Smooth muscle cell (in vitro differentiated cells): ENCODE measurements around the gene CATSPER4. TPM values are rescaled to one million over a fixed set of nuclear protein-coding genes. Genes with fewer than 3 reads are reported as not detected.

Source experiments
- DNase-seq: peaks from one replicate; lab custom pipeline; 2025; ENCODE audit not compliant: unreplicated experiment; lab: John Stamatoyannopoulos, UW
- H2AFZ ChIP-seq: fragments of 200-600 bp; sonication (generic); 2 replicates; pipeline ENCODE4 v1.6.0; 2016; ENCODE audit warnings: antibody characterized with exemption, low read depth, mild to moderate bottlenecking
- H3F3A ChIP-seq: fragments of 200-600 bp; sonication (generic); 2 replicates; pipeline ENCODE4 v1.6.0; 2017; ENCODE audit warnings: antibody characterized with exemption, low read depth
- H3K27ac ChIP-seq: fragments of 200-600 bp; sonication (generic); 2 replicates; pipeline ENCODE4 v1.5.1; 2016; ENCODE audit warnings: low read depth, mild to moderate bottlenecking
- H3K27me3 ChIP-seq: fragments of 200-600 bp; sonication (generic); 2 replicates; pipeline ENCODE4 v1.6.1; 2016; ENCODE audit warnings: low read depth, mild to moderate bottlenecking
- H3K36me3 ChIP-seq: fragments of 200-600 bp; sonication (generic); 2 replicates; pipeline ENCODE4 v1.5.1; 2016; ENCODE audit warnings: low read depth
- H3K4me1 ChIP-seq: fragments of 200-600 bp; sonication (generic); 2 replicates; pipeline ENCODE4 v1.5.1; 2016; ENCODE audit warnings: low read depth
- H3K4me2 ChIP-seq: fragments of 200-600 bp; sonication (generic); 2 replicates; pipeline ENCODE4 v1.6.0; 2016; ENCODE audit warnings: mild to moderate bottlenecking
- H3K4me3 ChIP-seq: fragments of 200-600 bp; sonication (generic); 2 replicates; pipeline ENCODE4 v1.5.1; 2016; ENCODE audit warnings: mild to moderate bottlenecking
- H3K79me2 ChIP-seq: fragments of 200-600 bp; sonication (generic); 2 replicates; pipeline ENCODE4 v1.6.0; 2016; ENCODE audit warnings: low read depth, mild to moderate bottlenecking
- H3K9ac ChIP-seq: fragments of 200-600 bp; sonication (generic); 2 replicates; pipeline ENCODE4 v1.6.0; 2016; ENCODE audit warnings: low read depth
- H3K9me3 ChIP-seq: fragments of 200-600 bp; sonication (generic); replicated peaks from 2 replicates; pipeline ENCODE4 v1.5.1; 2016; ENCODE audit warnings: low read depth
- H4K20me1 ChIP-seq: fragments of 200-600 bp; sonication (generic); 2 replicates; pipeline ENCODE4 v1.6.0; 2016; ENCODE audit warnings: low read depth
- WGBS: methylation state at CpG from one replicate; pipeline ENCODE4 v1.1.7; 2016; ENCODE audit warnings: low lambda C conversion rate; 5-methylcytosine and 5-hydroxymethylcytosine counted together
- polyA plus RNA-seq: library from polyadenylated mRNA; unstranded; fragments of >200 nt; fragmentation: Nextera tagmentation; extraction: Ambion mirVana; gene quantifications from 2 replicates; pipeline ENCODE4 v1.2.1, GENCODE V29; 2016
- total RNA-seq: library from RNA; depleted of rRNA; stranded (reverse); fragments of >200 nt; gene quantifications from 2 replicates; pipeline ENCODE4 v1.2.3, GENCODE V29; 2014
- TF ChIP-seq, protein P1 (sequence below): fragments of 200-600 bp; sonication (generic); IDR thresholded peaks from 2 replicates; pipeline ENCODE4 v1.5.1; 2017; ENCODE audit warnings: borderline replicate concordance, mild to moderate bottlenecking, antibody characterized with exemption; ENCODE audit not compliant: insufficient read depth, poor library complexity, severe bottlenecking

Gene CATSPER4
- total and polyA plus RNA-seq, 2 experiments from 2014 or later, result not detected

DNA sequence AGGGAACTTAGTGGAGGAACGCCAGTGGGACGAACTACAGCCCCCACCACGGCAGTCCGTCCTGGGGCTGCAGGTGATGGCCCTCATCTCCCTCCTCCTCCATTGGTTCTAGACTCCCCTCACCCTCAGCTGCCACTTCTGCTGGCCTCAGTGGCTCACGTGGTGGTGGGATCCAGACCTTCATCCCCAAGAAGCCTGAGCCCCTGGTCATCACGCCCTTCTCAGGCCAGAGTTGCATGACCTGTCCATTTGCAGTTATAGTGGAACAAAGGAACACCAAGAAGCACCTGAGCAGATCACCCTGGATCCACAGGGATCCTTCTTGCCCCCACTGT, 44.5 kb upstream of the CATSPER4 start:
- TF ChIP-seq, protein P1, sequence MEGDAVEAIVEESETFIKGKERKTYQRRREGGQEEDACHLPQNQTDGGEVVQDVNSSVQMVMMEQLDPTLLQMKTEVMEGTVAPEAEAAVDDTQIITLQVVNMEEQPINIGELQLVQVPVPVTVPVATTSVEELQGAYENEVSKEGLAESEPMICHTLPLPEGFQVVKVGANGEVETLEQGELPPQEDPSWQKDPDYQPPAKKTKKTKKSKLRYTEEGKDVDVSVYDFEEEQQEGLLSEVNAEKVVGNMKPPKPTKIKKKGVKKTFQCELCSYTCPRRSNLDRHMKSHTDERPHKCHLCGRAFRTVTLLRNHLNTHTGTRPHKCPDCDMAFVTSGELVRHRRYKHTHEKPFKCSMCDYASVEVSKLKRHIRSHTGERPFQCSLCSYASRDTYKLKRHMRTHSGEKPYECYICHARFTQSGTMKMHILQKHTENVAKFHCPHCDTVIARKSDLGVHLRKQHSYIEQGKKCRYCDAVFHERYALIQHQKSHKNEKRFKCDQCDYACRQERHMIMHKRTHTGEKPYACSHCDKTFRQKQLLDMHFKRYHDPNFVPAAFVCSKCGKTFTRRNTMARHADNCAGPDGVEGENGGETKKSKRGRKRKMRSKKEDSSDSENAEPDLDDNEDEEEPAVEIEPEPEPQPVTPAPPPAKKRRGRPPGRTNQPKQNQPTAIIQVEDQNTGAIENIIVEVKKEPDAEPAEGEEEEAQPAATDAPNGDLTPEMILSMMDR, result no peak
- H2AFZ ChIP-seq, result no peak overlapping the region
- no peak for DNase-seq
- no peaks in the 10 kb centered on the region for H3K9me3 ChIP-seq
- no peak overlapping the region for H3K4me3 ChIP-seq
- no peaks in the 10 kb centered on the region for H3K36me3 ChIP-seq
- no peak overlapping the region for H3K27ac ChIP-seq
- H3K79me2 ChIP-seq, result no peaks in the 10 kb centered on the region
- H3K4me2 ChIP-seq, result no peak overlapping the region
- H3F3A ChIP-seq, result no peaks in the 10 kb centered on the region
- H3K4me1 ChIP-seq, result no peaks in the 10 kb centered on the region
- no peaks in the 10 kb centered on the region for H4K20me1 ChIP-seq
- 38% methylated on average over 6 of the region's 6 CpGs for WGBS
- H3K9ac ChIP-seq, result no peak overlapping the region
- H3K27me3 ChIP-seq, result no peaks in the 10 kb centered on the region

DNA sequence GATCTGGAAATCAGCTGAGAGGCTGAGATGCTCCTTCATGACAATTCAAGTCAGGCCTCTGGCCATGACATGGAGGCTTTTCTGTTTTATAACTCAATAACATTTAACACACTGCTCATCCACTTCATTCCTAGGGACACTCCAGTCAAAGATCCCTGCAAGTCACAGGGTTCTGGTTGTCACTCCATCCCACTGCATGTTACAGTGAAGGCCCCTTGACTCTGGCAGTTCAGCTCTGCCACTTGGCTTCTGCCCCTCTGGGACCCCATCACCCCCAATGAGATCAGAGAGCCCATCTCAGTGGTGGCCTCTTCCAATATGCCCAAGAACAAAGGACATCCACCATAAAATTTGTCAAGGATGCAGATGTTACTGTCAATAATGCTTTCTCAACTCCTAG, 41.5 kb upstream of the CATSPER4 start:
- Histone ChIP-seq H4K20me1 (no peaks in the 10 kb centered on the region), H3K27me3 (peaks cover 3% of the 10 kb centered on the region), H3K79me2 (no peaks in the 10 kb centered on the region), H3K9ac (no peak overlapping the region), H3K27ac (no peak overlapping the region), H3K36me3 (no peaks in the 10 kb centered on the region), H3F3A (no peaks in the 10 kb centered on the region), H2AFZ (no peak overlapping the region), H3K4me3 (no peak overlapping the region), H3K4me1 (no peaks in the 10 kb centered on the region), H3K4me2 (no peak overlapping the region), H3K9me3 (no peaks in the 10 kb centered on the region)
- DNase-seq, result no peak
- TF ChIP-seq, protein P1, result no peak

DNA sequence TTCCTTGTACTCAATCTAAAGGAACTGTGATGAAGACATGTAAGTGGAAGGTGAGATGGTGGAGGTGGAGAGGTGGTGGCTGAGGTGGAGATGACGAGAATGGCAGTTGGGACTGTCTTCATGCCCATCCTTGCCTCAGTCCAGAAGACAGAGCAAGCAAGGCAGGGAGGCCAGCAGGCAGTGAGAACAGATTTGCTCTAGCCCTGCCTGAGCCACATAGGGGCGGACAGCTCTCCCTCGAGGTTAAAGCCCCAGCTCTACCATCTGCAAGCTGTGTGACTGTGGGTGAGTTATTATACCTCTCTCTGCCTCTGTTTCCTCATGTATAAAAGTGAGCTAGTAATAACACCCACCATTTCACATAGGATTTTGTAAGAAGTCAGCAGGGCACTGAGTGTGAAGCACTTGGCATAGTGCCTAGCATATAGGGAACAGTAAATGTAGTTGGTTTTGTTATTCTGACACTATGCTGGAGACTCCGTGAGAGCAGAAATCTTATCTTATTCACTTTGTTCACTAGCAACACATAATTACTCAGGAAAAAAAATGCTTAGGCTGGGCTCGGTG, 36.4 kb upstream of the CATSPER4 start:
- Histone ChIP-seq H3K4me1 (peaks cover 21% of the 10 kb centered on the region), H3K79me2 (no peaks in the 10 kb centered on the region), H3K9ac (no peak overlapping the region), H3K4me2 (no peak overlapping the region), H3K27me3 (peaks cover 15% of the 10 kb centered on the region), H3K27ac (no peak overlapping the region), H3K4me3 (no peak overlapping the region), H3F3A (no peaks in the 10 kb centered on the region), H4K20me1 (no peaks in the 10 kb centered on the region), H3K36me3 (no peaks in the 10 kb centered on the region), H2AFZ (no peak overlapping the region), H3K9me3 (no peaks in the 10 kb centered on the region)
- TF ChIP-seq, protein P1, result no peak
- 63% methylated on average over 5 of the region's 5 CpGs for WGBS
- no peak for DNase-seq

DNA sequence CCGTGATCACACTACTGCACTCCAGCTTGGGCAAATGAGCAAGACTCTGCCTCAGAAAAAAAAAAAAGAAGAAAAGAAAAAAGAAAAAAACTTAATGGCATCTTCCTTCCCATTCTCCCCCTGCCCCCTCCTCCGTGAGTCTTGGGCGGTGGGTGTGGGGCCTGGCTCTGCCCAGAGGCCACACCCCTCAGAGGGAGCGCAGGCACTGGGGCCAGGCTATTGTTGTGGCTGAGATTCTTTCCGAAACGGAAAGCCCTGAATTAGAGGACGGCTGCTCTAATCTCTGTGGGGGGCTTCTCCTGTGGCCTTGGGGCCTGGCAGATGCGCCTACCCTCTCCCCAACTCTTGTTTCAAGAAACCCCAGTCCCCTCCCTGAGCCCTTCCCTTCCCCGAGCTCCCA, 35.7 kb upstream of the CATSPER4 start:
- TF ChIP-seq, protein P1, result no peak
- Histone ChIP-seq H2AFZ (no peak overlapping the region), H3K4me2 (no peak overlapping the region), H3K79me2 (no peaks in the 10 kb centered on the region), H4K20me1 (no peaks in the 10 kb centered on the region), H3K27ac (no peak overlapping the region), H3K9ac (no peak overlapping the region), H3K9me3 (no peaks in the 10 kb centered on the region), H3K36me3 (no peaks in the 10 kb centered on the region), H3K4me3 (no peak overlapping the region), H3K27me3 (peaks cover 15% of the 10 kb centered on the region), H3F3A (no peaks in the 10 kb centered on the region), H3K4me1 (peaks cover 21% of the 10 kb centered on the region)
- WGBS, result 26% methylated on average over 8 of the region's 9 CpGs
- no peak for DNase-seq
